ENCODE results near the gene AIFM2.

DNA sequence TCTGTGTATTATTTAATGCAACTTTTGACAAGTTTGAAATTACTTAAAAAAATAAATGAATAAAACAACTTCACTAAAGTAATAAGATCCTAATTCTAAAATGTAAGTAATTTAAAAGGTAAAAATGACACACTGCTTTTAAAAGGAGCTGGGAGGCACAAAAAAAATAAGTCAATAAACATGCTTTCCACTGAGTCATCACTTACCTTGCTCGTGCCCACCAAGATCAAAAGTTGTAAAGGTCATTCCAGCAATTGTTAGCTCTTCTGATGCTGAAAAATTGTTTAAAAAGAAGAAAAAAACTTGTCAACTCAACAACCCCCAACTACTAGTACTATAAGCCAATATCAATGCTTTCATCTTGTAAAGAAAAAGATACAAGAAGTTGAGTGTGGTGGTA is 28.2 kb upstream of the AIFM2 start:
- TF ChIP-seq, protein P1, sequence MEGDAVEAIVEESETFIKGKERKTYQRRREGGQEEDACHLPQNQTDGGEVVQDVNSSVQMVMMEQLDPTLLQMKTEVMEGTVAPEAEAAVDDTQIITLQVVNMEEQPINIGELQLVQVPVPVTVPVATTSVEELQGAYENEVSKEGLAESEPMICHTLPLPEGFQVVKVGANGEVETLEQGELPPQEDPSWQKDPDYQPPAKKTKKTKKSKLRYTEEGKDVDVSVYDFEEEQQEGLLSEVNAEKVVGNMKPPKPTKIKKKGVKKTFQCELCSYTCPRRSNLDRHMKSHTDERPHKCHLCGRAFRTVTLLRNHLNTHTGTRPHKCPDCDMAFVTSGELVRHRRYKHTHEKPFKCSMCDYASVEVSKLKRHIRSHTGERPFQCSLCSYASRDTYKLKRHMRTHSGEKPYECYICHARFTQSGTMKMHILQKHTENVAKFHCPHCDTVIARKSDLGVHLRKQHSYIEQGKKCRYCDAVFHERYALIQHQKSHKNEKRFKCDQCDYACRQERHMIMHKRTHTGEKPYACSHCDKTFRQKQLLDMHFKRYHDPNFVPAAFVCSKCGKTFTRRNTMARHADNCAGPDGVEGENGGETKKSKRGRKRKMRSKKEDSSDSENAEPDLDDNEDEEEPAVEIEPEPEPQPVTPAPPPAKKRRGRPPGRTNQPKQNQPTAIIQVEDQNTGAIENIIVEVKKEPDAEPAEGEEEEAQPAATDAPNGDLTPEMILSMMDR (IDR thresholded peaks at IDR 0.05): no peak
- no peak for TF ChIP-seq POLR2A (IDR thresholded peaks at IDR 0.05)
